SHP77 (cell line): ENCODE measurements around the gene ADI1.
A peak's percentile ranks its signal among the peaks of the same experiment; 100 is the strongest.

Experiments used
- DNase-seq, 2 experiments: peaks; one replicate each; lab custom pipeline; 2025; lab: John Stamatoyannopoulos, UW

ADI1 gene

GRCh38 chr2:3519255-3520205 lies at the start of gene ADI1:
Gene ADI1 (minus strand): TSS chr2:3519531. CDS start chr2:3519487, 44 bp downstream.
- DNase-seq: peak; percentile 81 to 82

GRCh38 chr2:3566806-3567205 lies 47.5 kb upstream of the ADI1 start:
- DNase-seq: no peak

- DNase-seq: no peak
These were observed 45.8 kb upstream of the ADI1 start for GRCh38 chr2:3565117-3565516.

- DNase-seq: no peak
These were observed 44.2 kb upstream of the ADI1 start for GRCh38 chr2:3563521-3563976.

GRCh38 chr2:3558205-3559014 lies 39.1 kb upstream of the ADI1 start, which contains the start of gene RNASEH1:
Gene RNASEH1 (minus strand): TSS chr2:3558333. CDS start chr2:3558260, 73 bp downstream.
- DNase-seq: peak; percentile 99

- no peak for DNase-seq
These were observed 38.4 kb upstream of the ADI1 start for GRCh38 chr2:3557639-3558204.

GRCh38 chr2:3553946-3554345 lies 34.6 kb upstream of the ADI1 start:
- DNase-seq: no peak

- DNase-seq: no peak
These were observed 28.6 kb upstream of the ADI1 start for GRCh38 chr2:3547915-3548314.

- DNase-seq: no peak
These were observed 26.6 kb upstream of the ADI1 start for GRCh38 chr2:3545788-3546478.

- DNase-seq: no peak
These were observed 23.8 kb upstream of the ADI1 start for GRCh38 chr2:3543023-3543683.

GRCh38 chr2:3542107-3542506 lies 22.8 kb upstream of the ADI1 start:
- DNase-seq: no peak

- DNase-seq: no peak
These were observed 20.5 kb upstream of the ADI1 start for GRCh38 chr2:3539836-3540235.

GRCh38 chr2:3536682-3537632 lies 17.6 kb upstream of the ADI1 start:
- peak; percentile 31 to 51 for DNase-seq

GRCh38 chr2:3535794-3536681 lies 16.7 kb upstream of the ADI1 start:
- DNase-seq: no peak

- DNase-seq: no peak
These were observed 16.1 kb upstream of the ADI1 start for GRCh38 chr2:3535467-3535793.

- DNase-seq: no peak
These were observed 15.0 kb upstream of the ADI1 start for GRCh38 chr2:3534251-3534814.

- no peak for DNase-seq
These were observed 14.5 kb upstream of the ADI1 start for GRCh38 chr2:3533836-3534235.

- no peak for DNase-seq
These were observed 13.6 kb upstream of the ADI1 start for GRCh38 chr2:3532941-3533340.
